Right ventricle myocardium superior (tissue), 1 donor: Measurements from ENCODE around the gene FAM107B. TPM values are rescaled to one million over a fixed set of nuclear protein-coding genes. Genes with fewer than 3 reads are reported as not detected.

Experiments
- ATAC-seq: fragments of 200-7000 bp; cut with Tn5 transposase; one replicate; pipeline ENCODE4 v1.9.1; 2020; ENCODE audit warnings: mild to moderate bottlenecking; ENCODE audit not compliant: poor library complexity
- DNase-seq: peaks from one replicate; pipeline ENCODE4 v3.0.0-alpha.2; 2020
- intact Hi-C: fragments of 100-400 bp; cut with DNase I; formaldehyde crosslinking; loops from one replicate; pipeline ENCODE4 v1.11.2; 2022
- total RNA-seq: library from RNA; stranded (reverse); fragmentation: NEBNext Ultra II Directional; extraction: Animal tissue kit (Norgen Biotek cat#: 25700); gene quantifications from one replicate; pipeline ENCODE4 v1.2.1, GENCODE V29; 2021
- donor health status: DM: no; HTN: yes; CAD: no; lungs with severe emphysema.

FAM107B gene
- total RNA-seq, 1 donor from 2014 or later: 3.3 TPM

DNA sequence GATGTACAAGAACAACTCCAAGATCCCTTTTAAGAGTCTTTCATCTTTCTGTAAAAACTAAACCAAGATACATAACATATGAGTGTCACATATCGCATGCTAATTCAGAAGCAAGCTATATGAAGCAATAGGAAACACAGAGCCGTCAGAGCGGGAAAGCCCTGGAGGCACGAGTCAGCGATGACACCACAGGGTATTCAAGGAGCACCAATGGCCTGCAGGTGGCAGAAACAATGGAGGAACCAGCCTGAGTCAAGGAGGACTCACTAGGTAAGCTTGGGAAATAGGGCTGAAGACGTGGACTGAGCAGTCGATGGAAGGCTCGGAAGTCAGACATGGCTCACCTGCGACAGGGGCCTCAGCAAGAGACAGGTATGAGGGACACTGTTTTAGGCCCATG is 214.4 kb downstream of the FAM107B start:
- DNase-seq (no peak), ATAC-seq (peak; percentile 42)
- intact Hi-C loops: no loop called here

DNA sequence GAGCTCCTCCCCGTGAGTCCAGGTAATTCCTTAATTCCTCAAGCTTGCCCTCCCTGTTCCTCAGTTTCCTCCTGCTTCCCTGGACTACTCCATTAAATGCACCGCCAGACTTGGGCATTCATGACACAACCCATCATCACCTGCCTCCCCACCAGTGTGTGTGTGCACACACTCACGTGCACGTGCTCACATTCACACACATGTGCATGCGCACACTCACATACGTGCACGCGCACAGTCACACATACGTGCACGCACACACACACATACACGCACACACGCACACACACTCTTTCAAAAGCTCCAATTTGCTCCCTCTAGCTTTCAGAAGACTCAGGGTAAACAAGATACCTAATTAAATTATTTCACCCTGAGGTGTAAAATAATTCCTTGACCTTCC is 216.7 kb downstream of the FAM107B start:
- no peak for ATAC-seq
- no peak for DNase-seq
- intact Hi-C loops: no loop called here

DNA sequence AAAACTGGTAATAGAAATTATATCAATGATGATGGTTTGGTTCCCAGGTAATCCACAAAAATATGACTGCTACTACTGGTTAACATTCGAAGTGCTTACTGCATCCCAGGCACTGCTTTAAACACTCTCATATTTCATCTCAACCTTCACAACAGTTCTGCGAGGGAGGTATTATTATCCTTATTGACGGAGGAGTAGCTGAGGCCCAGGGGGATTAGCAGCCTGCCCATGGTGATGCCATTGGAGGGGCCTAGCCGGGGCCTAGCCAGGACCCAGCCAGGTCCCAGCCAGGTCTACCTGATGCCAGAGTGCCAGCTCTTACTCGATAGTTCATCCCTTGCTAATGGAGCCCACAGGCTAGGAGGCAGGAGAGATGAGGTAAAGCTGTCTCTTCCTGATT is 217.1 kb downstream of the FAM107B start:
- intact Hi-C loops: no loop called here
- DNase-seq: no peak
- no peak for ATAC-seq

DNA sequence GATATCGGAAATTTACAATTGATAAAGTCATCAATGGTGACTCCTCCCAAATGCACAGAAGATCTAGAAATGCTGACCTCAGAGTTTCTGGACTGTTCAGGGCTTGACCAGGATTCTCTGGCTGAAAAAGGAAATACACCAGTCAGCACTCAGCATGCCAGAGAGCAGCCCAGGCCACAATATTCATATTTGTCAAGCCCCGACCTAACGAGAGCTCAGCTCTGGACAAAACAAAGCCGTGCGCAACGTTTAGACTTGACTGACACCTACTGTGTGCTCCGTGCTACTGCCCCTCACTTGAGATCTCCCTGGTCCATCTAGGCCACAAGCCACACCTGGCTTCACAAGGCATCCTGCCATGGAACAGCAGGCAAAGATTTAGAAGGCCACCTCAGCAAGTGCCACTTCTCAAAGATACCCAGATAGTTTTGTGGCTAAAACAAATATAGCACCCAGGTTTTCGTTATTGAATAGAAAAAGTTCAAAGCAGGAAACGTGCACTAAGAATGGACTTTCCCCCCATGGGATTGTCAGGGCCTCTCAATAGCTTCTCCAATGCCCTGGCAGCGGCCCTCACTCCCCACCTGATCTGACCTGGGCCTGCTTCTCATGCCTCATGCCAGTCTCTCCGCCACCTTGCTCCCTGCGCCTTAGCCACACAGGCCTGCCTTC is 218.3 kb downstream of the FAM107B start:
- ATAC-seq (peak; percentile 41), DNase-seq (no peak)
- intact Hi-C loops: no loop called here

DNA sequence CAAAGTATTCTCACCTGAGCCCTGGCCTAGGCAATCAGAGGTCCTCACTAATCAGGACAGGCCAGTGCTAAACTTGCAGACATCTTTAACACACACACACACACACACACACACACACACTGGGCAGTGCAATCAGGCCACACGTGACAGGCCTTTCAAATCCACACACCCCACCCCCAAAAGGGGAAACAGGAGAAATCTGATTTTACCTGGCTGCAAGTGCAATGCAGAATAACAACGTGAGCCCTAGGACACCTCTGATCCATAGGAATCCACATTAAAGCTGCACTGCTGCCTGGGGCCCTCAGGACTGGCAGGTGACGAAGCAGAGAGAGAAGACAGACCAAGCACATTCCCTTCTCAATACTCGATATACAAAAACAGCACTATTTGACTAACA is 218.9 kb downstream of the FAM107B start:
- intact Hi-C loops: no loop called here
- DNase-seq: no peak
- ATAC-seq: no peak

DNA sequence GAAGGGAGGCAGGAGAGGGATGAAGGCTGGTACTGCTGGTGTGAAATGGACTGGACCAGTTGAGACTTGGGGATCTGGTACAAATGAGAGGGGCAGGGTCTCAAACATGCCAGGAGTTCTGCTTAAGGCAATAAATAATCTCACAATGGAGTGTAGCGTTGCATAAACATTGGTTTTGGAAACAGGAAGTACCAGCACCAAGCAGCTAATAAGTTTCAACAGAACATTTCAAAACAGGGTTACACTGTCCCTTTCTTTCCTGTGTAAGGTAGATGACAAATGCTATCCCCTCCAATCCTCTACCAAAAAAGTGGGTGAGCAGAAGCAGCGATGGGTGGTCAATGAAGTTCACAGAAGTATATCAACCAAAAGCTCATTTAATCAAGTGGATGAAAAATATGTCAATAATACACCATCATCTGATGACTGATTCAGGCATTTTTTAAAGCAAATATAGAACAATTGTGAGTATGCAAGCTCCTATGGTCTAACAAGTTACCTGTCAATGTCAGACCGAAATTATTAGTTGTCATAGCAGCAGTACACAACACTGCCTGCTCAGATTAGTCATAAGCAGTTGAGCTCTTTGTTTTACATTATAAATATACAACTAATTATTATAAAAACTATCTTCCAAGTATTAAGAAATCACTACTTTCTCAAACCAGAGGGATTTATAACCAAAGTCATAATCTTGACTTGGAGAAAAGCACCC is 220.0 kb downstream of the FAM107B start:
- no peak for DNase-seq
- ATAC-seq: peak; percentile 48
- intact Hi-C loops: no loop called here

DNA sequence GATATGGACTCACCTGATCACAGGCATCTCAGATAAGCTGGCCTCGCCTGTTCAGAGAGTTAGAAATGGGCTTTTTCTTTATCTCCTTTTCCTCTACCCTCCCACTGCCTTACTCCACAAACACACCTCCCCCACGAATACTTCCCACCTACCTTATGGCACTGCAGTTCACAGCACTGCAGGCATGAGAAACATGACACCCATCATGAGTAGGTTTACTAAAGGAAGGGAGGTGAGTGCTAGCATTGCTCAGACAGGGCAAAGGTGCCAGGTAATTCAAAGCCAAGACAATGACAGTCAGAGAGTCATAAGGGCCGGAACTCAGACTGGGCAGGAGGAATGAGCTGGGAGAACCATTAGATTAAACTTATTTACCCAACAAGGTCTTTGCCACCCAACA is 220.6 kb downstream of the FAM107B start:
- DNase-seq (no peak), ATAC-seq (no peak)
- intact Hi-C loops: no loop called here

DNA sequence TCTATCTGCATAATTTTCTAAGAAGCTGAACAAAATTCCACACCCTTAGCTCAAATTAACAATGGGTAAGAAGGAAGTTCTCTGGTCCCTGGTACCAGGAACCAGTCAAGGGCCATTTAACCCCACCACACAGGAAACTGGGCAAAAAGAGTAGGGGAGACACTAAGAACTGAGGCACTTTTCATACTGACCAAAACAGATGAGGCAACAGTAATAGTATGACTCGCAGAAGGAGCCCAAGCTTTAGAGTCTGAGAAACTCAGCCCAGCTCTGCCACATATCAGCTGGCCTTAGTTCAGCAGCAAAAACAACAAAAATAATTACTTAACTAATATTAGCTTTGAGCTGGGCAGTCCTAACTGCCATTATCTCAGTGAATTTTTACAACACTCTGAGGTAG is 221.2 kb downstream of the FAM107B start:
- ATAC-seq: no peak
- DNase-seq: no peak
- intact Hi-C loops: no loop called here

DNA sequence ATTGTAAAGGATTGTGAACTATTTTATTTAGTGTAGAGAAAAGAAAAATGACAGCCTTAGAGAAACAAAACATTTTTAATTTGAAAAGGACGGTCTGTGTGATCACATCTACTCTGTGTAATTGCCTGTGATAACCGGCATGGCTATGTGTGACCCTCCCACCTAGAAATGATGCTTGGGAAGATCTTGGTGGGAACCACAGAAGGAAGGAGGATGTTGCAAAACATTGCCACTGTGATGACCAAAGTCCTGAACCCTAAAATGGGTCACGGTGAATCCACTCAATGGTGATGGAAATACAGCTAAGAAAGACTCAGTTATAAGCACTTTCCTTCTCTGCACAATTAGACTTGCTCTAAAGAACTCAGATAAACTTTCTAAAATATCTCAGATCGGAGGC is 222.7 kb downstream of the FAM107B start:
- no peak for ATAC-seq
- intact Hi-C loops: no loop called here

DNA sequence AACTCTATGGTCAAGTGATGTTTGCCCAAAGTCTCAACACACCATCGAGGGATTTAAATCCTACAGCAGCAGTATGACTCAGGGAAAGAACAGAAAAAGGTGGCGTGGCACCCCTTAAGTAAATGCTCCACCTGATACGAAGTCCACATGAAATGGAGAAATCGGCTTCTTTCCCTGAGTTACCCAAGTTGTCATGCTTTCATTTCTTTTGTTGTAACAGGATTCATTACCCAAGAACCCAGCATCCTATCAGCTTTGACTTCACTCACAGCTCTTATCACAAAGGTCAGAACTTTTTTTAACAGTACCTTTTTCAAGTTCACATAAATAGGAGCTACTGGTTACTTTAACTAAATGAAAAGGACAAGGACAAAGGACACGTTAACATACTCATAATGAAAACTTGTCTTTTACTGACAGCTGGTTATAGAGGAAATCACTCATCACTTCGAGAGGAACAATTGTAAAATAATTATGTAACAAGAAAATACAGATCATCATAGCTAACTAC is 224.2 kb downstream of the FAM107B start:
- no peak for ATAC-seq
- no peak for DNase-seq
- intact Hi-C loops: no loop called here

More for the DNA sequence above, 222.7 kb downstream of the FAM107B start:
- DNase-seq: no peak

DNA sequence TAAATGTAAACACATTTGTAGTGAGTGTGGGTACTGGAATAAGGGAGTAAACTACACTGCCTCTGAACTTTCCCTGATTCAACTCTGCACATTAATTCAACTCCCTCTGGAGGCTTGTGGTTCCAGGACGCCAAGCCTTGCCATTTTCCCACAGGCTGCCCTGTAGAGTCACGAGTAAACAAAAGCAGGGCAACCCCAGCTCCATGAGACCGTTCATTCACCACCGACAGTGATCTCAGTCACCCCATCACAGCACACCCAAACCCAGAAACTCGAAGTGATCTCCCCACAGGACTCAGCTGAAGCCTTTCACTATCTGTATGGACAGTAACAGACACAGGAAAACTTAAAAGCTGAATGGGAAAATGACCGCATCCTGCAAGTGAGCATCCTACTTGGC is 225.2 kb downstream of the FAM107B start:
- no peak for DNase-seq
- no peak for ATAC-seq
- intact Hi-C loops: no loop called here

DNA sequence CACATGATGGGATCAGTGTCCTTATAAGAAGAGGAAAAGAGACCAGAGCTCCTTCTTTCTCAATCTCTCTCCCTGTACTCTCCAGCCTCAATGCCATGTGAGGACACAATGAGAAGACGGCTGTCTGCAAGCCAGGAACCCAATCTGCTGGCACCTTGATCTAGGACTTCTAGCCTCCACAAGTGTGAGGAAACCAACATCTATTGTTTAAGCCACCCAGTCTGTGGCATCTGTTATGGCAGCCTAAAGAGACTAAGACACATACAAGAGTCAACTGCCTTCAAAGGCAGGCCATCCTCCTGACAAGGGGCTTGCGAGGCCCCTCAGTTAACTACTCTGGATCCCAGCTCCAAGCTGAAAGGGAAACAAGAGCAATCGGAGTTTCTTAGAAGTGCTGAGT is 225.7 kb downstream of the FAM107B start:
- ATAC-seq (no peak), DNase-seq (no peak)
- intact Hi-C loops: no loop called here

DNA sequence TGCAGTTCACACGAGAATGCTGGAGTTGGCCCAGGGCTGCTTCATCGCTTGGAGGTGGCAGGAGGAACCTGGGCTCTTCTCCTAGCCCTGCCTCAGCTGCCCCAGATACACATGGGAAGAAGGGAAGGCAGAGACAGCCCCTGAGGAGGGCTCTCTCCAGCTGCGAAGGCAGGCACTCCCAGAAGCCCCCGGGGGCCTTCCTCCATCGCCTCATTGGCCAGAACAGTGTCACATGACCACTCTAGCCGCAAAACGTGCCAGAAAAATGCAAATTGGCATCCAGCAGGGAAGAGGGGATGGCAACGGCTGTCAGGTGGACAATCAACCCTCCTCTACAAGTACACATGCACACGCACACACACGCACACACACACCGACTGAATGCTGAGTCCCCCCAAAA is 226.2 kb downstream of the FAM107B start:
- intact Hi-C loops: no loop called here
- DNase-seq (no peak), ATAC-seq (no peak)

DNA sequence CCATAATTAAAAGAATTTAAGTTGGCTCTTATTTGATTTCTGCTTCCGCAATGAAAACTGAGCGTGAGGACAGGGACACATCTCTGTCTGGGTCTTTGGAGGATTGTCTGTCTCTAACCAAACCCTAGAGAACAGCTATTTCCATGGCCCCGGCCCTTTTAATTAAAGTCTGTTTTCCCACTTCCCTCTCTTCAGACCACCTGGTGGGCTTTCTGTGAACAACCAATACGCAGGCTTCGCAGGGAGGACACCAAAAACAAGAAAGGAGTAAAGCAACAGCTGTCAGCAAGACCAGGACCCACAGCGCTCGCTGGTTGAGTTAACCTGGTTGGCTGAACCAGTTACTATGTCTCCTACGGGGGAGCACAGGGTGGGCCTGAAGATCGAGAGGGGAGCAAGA is 226.9 kb downstream of the FAM107B start:
- intact Hi-C loops: no loop called here

DNA sequence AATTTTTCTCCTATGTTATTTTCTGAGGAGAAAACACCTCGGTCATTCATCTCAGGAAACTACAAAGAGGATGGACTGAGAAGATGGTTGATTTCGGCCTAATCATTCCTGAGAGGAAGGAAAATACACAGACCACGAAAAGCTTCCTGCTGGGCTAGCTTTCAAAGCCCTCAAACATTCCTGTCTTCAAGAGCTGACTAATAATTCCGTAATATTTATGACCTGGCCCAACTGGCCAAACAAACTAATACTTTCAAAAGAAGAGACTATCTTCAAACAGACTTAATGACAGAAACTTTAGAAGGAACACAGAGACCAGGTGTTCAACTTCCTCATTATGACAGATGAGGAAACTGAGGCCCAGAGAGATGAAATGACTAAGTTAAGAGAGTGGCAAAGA is 228.9 kb downstream of the FAM107B start:
- ATAC-seq (no peak), DNase-seq (no peak)
- intact Hi-C loops: no loop called here

More for the DNA sequence above, 226.9 kb downstream of the FAM107B start:
- ATAC-seq (no peak), DNase-seq (no peak)

DNA sequence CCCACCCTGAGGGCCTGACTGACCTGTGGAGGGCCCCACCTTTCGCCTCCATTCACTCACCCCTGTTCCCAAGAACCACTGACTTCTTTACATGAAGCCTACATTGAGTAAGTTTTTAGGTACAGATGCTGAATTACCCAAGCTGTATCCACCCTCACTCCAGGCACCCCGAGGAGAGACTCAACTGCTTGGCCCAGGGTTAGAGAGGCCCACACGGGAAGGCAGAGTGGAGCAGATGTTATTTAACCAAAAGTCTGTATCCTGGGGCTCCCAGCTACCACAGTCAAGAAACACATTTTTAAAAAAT is 230.8 kb downstream of the FAM107B start:
- intact Hi-C loops: no loop called here
- no peak for DNase-seq
- ATAC-seq: peak; percentile 10

DNA sequence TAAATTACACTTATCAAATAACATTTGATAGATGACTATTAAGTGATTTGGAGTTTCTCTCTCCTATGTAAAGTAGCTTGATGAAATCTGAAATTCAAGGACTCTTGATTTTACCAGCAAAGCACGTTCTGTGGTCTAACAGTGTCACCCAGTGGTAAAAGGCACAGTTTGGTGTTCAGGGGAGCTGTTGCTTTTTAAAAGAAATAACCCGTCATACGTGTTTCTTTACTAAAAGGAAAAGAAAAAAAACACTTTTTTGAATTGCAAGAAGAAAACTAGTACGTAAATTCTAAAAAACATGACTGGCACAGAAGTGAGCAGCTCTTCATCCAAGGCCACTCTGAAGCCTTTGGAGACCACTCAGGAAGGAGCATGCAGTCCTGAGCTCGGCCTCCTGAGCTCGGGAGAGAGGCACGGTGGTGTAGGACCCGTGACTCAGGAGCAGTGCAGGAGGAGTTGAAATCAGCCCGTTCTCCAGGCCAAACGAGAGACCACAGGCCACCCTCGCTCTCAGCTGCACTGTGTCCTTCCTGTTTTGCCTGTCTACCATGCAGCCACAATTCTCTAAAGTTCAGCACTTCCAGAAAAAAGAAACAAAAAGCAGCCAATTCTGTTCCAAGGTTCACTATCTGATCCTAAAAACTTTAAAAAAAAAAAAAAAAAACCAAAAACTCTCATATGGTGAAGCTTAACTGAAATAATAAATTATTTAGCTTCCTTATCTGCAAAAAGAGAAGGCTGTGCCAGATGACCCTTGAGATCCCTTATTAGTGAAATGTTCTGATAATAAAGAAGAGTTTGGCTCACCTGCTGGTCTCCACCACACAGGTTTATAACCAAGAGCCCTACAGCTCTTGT is 231.4 kb downstream of the FAM107B start:
- DNase-seq (peak; percentile 57), ATAC-seq (peak; percentile 85)
- intact Hi-C loops: no loop called here

DNA sequence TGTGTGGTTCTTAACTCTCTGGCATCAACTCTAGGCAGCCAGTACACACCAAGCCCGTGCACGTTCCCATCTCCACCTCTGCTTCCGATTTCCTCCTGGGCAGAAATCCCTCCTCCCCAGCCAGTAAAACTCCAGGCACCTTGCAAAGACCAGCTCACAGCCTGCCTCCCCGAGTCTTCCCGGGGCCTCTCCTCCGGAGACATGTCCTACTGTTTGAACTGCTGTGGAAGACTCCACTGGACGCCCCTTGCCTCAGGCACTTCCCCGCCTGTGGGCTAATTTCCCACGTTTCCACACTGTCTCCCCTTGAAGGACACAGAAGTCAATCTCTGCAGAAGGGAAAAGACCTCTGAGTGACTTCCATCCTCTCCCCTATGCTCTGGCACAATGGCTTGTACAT is 233.3 kb downstream of the FAM107B start:
- intact Hi-C loops: no loop called here
- no peak for ATAC-seq
- DNase-seq: no peak

DNA sequence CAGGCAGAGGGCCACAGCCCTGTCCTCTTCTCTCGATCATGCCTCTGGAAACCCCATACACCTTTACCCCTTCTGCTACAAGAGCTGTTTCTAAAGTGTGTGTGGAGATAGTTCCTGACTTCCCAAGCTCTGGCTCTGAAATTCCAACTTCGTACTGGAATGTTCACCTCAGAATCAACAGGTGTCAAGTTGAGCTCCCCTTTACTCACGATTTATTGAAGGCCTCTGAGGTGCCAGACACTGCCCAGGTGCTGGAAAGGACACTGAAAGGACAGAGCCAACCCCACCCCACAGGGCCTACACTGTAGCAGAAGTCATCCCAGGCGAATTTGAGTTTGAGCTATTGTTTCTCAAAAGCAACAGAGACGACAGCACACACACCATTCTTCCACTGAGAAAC is 234.1 kb downstream of the FAM107B start:
- DNase-seq (no peak), ATAC-seq (no peak)
- intact Hi-C loops: no loop called here

DNA sequence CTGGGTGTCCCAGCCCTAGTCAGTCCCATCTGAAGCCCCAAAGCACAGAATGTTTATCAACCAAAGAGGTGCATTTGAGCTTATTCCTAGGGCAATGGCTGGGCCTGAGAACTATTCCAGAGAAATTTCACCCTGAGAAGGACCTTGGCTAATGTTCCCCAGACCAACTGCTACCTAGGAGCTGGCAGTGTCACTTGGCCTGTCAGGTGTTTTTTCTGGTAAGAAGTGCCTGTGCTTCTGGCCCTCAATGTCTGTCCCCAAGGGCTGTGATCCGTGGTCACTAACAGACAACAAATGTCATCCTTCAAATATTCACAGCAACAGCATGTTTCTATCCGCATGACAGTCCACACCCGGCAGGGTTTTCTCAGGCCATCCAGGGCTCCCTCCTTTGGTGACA is 234.6 kb downstream of the FAM107B start:
- DNase-seq (no peak), ATAC-seq (no peak)
- intact Hi-C loops: no loop called here
